K562 (cell line): Measurements from ENCODE around the gene PSMC3IP. TPM values are rescaled to one million over a fixed set of nuclear protein-coding genes. Genes with fewer than 3 reads are reported as not detected.
A peak's percentile ranks its signal among the peaks of the same experiment; 100 is the strongest.

Experiments
- ATAC-seq: fragments of 200-7000 bp; cut with Tn5 transposase; 3 replicates; pipeline ENCODE4 v1.9.1; 2020; ENCODE audit warnings: moderate library complexity
- BruUV-seq: library from RNA; stranded (reverse); fragments of 400-500 nt; replicated peaks from 2 replicates; lab custom pipeline; 2021; lab: Mats Ljungman, UMichigan
- CTCF ChIA-PET: fragments of 300-600 bp; formaldehyde crosslinking; extraction: SDS; loops from one replicate; lab custom pipeline; 2021; ENCODE audit warnings: low intra/inter-chr PET ratio; lab: Yijun Ruan, JAX
- POLR2A ChIA-PET: fragments of 300-600, 350-650 bp; sonication (Branson Sonifier 250); formaldehyde crosslinking; extraction: SDS; loops from one replicate; lab custom pipeline; 2021; ENCODE audit warnings: antibody characterized with exemption, inconsistent platforms; lab: Yijun Ruan, JAX
- DNase-seq, 4 experiments: peaks; one replicate each; pipeline versions ENCODE4 v3.0.0 to v3.0.0-alpha.2; 2011 to 2018; ENCODE audit warnings: low spot score in 3 of 4, mixed read lengths in 3 of 4; ENCODE audit errors: extremely low read depth in 1 of 4
- FAIRE-seq: peaks from 2 replicates; lab custom pipeline; 2011; peaks lifted over from hg19 to GRCh38; lab: Jason Lieb, UNC
- H2AFZ ChIP-seq: 2 replicates; pipeline ENCODE4 v1.6.0; 2011; ENCODE audit warnings: low read depth, low read length, control low read depth, inconsistent platforms
- H3K27ac ChIP-seq: fragments of 200-600 bp; 3 replicates; pipeline ENCODE4 v1.8.0; 2011; ENCODE audit warnings: low read depth, mild to moderate bottlenecking, control low read depth, inconsistent platforms, low read length, moderate library complexity, mixed read lengths; ENCODE audit errors: extremely low read depth
- H3K27me3 ChIP-seq, 2 experiments: fragments of 300-600 bp in 1 of 2; 2 replicates in 1 of 2; 3 replicates in 1 of 2; pipeline versions ENCODE4 v1.6.0 to v1.8.0; 2011; ENCODE audit warnings: inconsistent platforms in 2 of 2, low read length in 2 of 2, mild to moderate bottlenecking in 1 of 2, mixed read lengths in 1 of 2, moderate library complexity in 1 of 2; ENCODE audit not compliant: control insufficient read depth in 2 of 2, insufficient read depth in 2 of 2
- H3K36me3 ChIP-seq: fragments of 300-600 bp; 3 replicates; pipeline ENCODE4 v1.8.0; 2011; ENCODE audit warnings: mild to moderate bottlenecking, low read length, inconsistent platforms; ENCODE audit not compliant: control insufficient read depth, insufficient read depth
- H3K4me1 ChIP-seq, 2 experiments: fragments of 200-600 bp in 1 of 2; replicated peaks in 1 of 2; 2 replicates in 1 of 2; 3 replicates in 1 of 2; pipeline versions ENCODE4 v1.5.1 to v1.8.0; 2011; ENCODE audit warnings: inconsistent platforms in 2 of 2, low read length in 2 of 2, mild to moderate bottlenecking in 1 of 2, mixed read lengths in 1 of 2, moderate library complexity in 1 of 2; ENCODE audit not compliant: control insufficient read depth in 2 of 2, insufficient read depth in 2 of 2
- H3K4me2 ChIP-seq: 2 replicates; pipeline ENCODE4 v1.6.1; 2011; ENCODE audit warnings: low read length, control low read depth, inconsistent platforms, mixed read lengths; ENCODE audit not compliant: insufficient read depth
- H3K4me3 ChIP-seq: fragments of 200-600 bp; sonication (generic), shearing (Covaris generic); 2 replicates; pipeline ENCODE4 v1.5.1; 2016; ENCODE audit warnings: control low read depth, inconsistent platforms
- H3K79me2 ChIP-seq: fragments of 200-600 bp; 3 replicates; pipeline ENCODE4 v1.8.0; 2011; ENCODE audit warnings: low read length, inconsistent platforms; ENCODE audit not compliant: control insufficient read depth, insufficient read depth
- H3K9ac ChIP-seq, 2 experiments: 2 replicates each; pipeline versions ENCODE4 v1.6.0 to v1.6.1; 2011; ENCODE audit warnings: low read depth in 2 of 2, low read length in 2 of 2, control low read depth in 1 of 2, inconsistent platforms in 1 of 2, mild to moderate bottlenecking in 1 of 2, mixed read lengths in 1 of 2; ENCODE audit not compliant: insufficient read depth in 1 of 2
- H3K9me1 ChIP-seq: one replicate; pipeline ENCODE4 v1.6.0; 2011; ENCODE audit warnings: inconsistent platforms, mild to moderate bottlenecking, low read length, moderate library complexity; ENCODE audit not compliant: control insufficient read depth, insufficient read depth
- H3K9me3 ChIP-seq: replicated peaks from 2 replicates; pipeline ENCODE4 v1.5.1; 2011; ENCODE audit warnings: low read depth, low read length, inconsistent platforms; ENCODE audit not compliant: control insufficient read depth, insufficient read depth
- H4K20me1 ChIP-seq: replicated peaks from 2 replicates; pipeline ENCODE4 v1.6.1; 2011; ENCODE audit warnings: low read length, inconsistent platforms, mixed read lengths; ENCODE audit not compliant: control insufficient read depth, insufficient read depth
- GATA2 ChIP-seq: sonication (generic); formaldehyde crosslinking; IDR thresholded peaks from 2 replicates; pipeline ENCODE4 v1.4.0; 2020; ENCODE audit warnings: mild to moderate bottlenecking, missing genetic modification reagents
- STAT6 ChIP-seq: sonication (generic); formaldehyde crosslinking; IDR thresholded peaks from 2 replicates; pipeline ENCODE4 v1.8.1; 2023; ENCODE audit warnings: mild to moderate bottlenecking, missing genetic modification reagents
- WGBS: fragments of 100-300 bp; shearing (Covaris generic); methylation state at CpG from one replicate; pipeline ENCODE4 v1.1.6; 2016; ENCODE audit warnings: low coverage, mixed read lengths; ENCODE audit not compliant: insufficient coverage; ENCODE audit errors: missing lambda C conversion rate; 5-methylcytosine and 5-hydroxymethylcytosine counted together
- in situ Hi-C: fragments of 300-500 bp; cut with MboI; formaldehyde crosslinking; loops from 4 replicates; pipeline ENCODE4 v1.15.0; 2018; ENCODE audit warnings: inconsistent platforms, mixed read lengths
- intact Hi-C: fragments of 100-400 bp; cut with micrococcal nuclease; formaldehyde crosslinking; loops from 2 replicates; pipeline ENCODE4 v1.14.2; 2022
- polyA plus RNA-seq, 8 experiments: library from polyadenylated mRNA; depleted of rRNA in 4 of 8; stranded (reverse) in 5 of 8; unstranded in 3 of 8; fragments of >200 nt; fragmentation: Nextera tagmentation in 2 of 8; fragmentation: Illumina TruSeq in 1 of 8; extraction: Ambion mirVana in 2 of 8; extraction: Trizol in 1 of 8; gene quantifications; 2 replicates each; pipeline versions ENCODE4 v1.2.1 to v1.2.3, GENCODE V29; 2011 to 2014; ENCODE audit warnings: inconsistent platforms in 1 of 8, missing spikeins in 1 of 8
- total RNA-seq, 7 experiments: library from RNA; depleted of rRNA in 6 of 7; stranded (reverse); fragments of >200 nt in 6 of 7; fragmentation: Illumina TruSeq in 2 of 7; extraction: Trizol in 2 of 7; gene quantifications; 2 replicates each; pipeline versions ENCODE4 v1.2.1 to v1.2.3, GENCODE V29; 2011 to 2021; ENCODE audit warnings: low replicate concordance in 1 of 7

The PSMC3IP gene
- total and polyA plus RNA-seq, 9 of the 15 experiments (the other 6 are each of a cell fraction or from before 2014, with no cell fraction given) = 13.8 to 65.6 (median 32.8) TPM

- POLR2A ChIA-PET = interaction anchor here (1.0 kb wide), 1 partner anchor 20 kb away, joined by 3 read pairs; no protein-coding TSS in a partner anchor
- H3K4me3 ChIP-seq = no peak overlapping the region
- intact Hi-C loops = no loop called here
These were observed 17.3 kb downstream of the PSMC3IP start for GRCh38 chr17:42560246-42560645.

More at GRCh38 chr17:42560246-42560645, 17.3 kb downstream of the PSMC3IP start:
- Histone ChIP-seq H3K27me3 (no peaks in the 10 kb centered on the region), H2AFZ (no peak overlapping the region), H3K79me2 (peaks cover 28% of the 10 kb centered on the region), H3K27ac (no peak overlapping the region), H3K9ac (no peak overlapping the region), H3K4me2 (no peak overlapping the region), H3K9me3 (no peaks in the 10 kb centered on the region), H3K36me3 (peaks cover 23% of the 10 kb centered on the region), H3K4me1 (peaks cover 18 to 45% of the 10 kb centered on the region in 2 experiments), H4K20me1 (no peaks in the 10 kb centered on the region), H3K9me1 (no peaks in the 10 kb centered on the region)
- TF ChIP-seq GATA2 (CRISPR knock-in tag) = 0 out of 2 replicates have a peak, but pooled peaks have one; percentile 42
- no peak for TF ChIP-seq STAT6 (CRISPR knock-in tag)
- in situ Hi-C loops = no loop called here
- no TSS peak for BruUV-seq
- FAIRE-seq = no peak
- CTCF ChIA-PET = no interaction called here
- no peak for DNase-seq
- 91% methylated on average over 3 of the region's 3 CpGs for WGBS
- no peak for ATAC-seq
